Natural killer cell treated with Interleukin-12 subunit alpha and Interleukin-12 subunit beta and Interleukin-15 and Interleukin-18, amount 100 ng/mL, for 72 hours (primary cell): ENCODE results near the gene ELOVL1. TPM values are rescaled to one million over a fixed set of nuclear protein-coding genes. Genes with fewer than 3 reads are reported as not detected.
"Not testable (repeated sequence)": the region's sequence is repeated elsewhere in the genome, so short reads cannot be mapped to it uniquely, and the experiment has no call there.

Experiments
- ATAC-seq, 2 donors: fragments of 150-1000 bp; cut with Tn5 transposase in 1 of 2; sonication (Bioruptor Pico), chemical (Tn5 transposase) in 1 of 2; 2 replicates each; pipeline ENCODE4 v1.10.0; 2021
- DNase-seq: peaks from one replicate; pipeline ENCODE4 v3.0.0; 2022; ENCODE audit warnings: low spot score
- H3K27ac Mint-ChIP-seq, 2 donors: 1 replicate in 1 of 2; 2 replicates in 1 of 2; pipeline ENCODE4 v1.8.0; 2022; ENCODE audit warnings: mixed read lengths in 2 of 2, mild to moderate bottlenecking in 1 of 2, moderate library complexity in 1 of 2
- H3K27me3 Mint-ChIP-seq, 2 donors: 1 replicate in 1 of 2; 2 replicates in 1 of 2; pipeline ENCODE4 v1.8.0; 2022; ENCODE audit warnings: mixed read lengths in 2 of 2
- H3K36me3 Mint-ChIP-seq: one replicate; pipeline ENCODE4 v1.8.0; 2022; ENCODE audit warnings: mixed read lengths
- H3K4me1 Mint-ChIP-seq, 2 donors: 1 replicate in 1 of 2; 2 replicates in 1 of 2; pipeline ENCODE4 v1.8.0; 2022; ENCODE audit warnings: low read depth in 2 of 2, mixed read lengths in 2 of 2, mild to moderate bottlenecking in 1 of 2
- H3K4me3 Mint-ChIP-seq: one replicate; pipeline ENCODE4 v1.8.0; 2022; ENCODE audit warnings: mixed read lengths
- H3K9me3 Mint-ChIP-seq: 2 replicates; pipeline ENCODE4 v1.8.0; 2022; ENCODE audit warnings: mixed read lengths
- total RNA-seq, 2 donors: library from RNA; stranded (reverse); gene quantifications; one replicate each; pipeline ENCODE4 v1.2.3, GENCODE V29; 2022

Gene ELOVL1
- total RNA-seq, 2 donors from 2014 or later = 101 to 108 TPM

DNA sequence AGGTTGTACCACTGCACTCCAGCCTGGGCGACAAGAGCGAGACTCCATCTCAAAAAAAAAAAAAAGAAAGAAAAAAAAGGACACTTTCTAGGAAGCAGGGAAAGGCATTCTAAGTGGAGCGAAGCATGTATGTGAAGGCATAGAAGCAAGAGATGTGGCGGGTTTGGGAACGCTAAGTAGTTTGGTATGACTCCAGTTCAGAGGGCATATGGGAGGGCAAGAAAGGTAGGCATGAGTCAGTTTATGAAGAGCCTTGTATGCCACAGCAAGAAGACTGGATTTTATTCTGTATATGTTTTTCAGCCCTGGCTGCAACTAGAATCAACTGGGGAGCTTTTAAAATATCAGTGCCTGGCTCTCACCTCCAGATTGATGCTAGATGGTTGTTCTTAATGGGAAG, 4.4 kb upstream of the ELOVL1 start:
- no peak for DNase-seq
- Mint-ChIP-seq H3K27ac (no peak overlapping the region), H3K4me1 (peaks cover 14 to 15% of the 10 kb centered on the region in 2 donors), H3K36me3 (no peaks in the 10 kb centered on the region), H3K27me3 (no peaks in the 10 kb centered on the region), H3K4me3 (no peak overlapping the region), H3K9me3 (no peaks in the 10 kb centered on the region)
- no peak for ATAC-seq

- peak overlapping the region; percentile 46 for H3K4me3 Mint-ChIP-seq
- no peaks in the 10 kb centered on the region for H3K36me3 Mint-ChIP-seq
- peaks cover 22 to 23% of the 10 kb centered on the region in 2 donors for H3K4me1 Mint-ChIP-seq
- DNase-seq = no peak
- H3K9me3 Mint-ChIP-seq = no peaks in the 10 kb centered on the region
- peak overlapping the region in 1 of 2 donors; percentile 38 for H3K27ac Mint-ChIP-seq
- ATAC-seq = no peak
- H3K27me3 Mint-ChIP-seq = no peaks in the 10 kb centered on the region
Observed at GRCh38 chr1:43370564-43370963, 2.8 kb upstream of the ELOVL1 start.

DNA sequence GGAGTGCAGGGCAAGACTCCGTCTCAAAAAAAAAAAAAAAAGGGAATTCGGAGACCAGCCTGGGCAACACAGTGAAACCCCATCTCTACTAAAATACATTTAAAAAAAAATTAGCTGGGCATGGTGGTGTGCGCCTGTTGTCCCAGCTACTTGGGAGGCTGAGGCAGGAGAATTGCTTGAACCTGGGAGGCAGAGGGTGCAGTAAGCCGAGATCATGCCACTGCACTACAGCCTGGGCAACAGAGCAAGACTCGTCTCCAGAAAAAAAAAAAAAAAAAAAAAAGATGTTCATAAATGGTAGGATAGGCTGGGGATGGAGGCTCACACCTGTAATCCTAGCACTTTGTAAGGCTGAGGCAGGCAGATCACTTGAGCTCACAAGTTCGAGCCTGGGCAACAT, 2.0 kb upstream of the ELOVL1 start:
- not testable (repeated sequence) for H3K36me3 Mint-ChIP-seq, H3K9me3 Mint-ChIP-seq, H3K27me3 Mint-ChIP-seq, H3K27ac Mint-ChIP-seq, H3K4me3 Mint-ChIP-seq, ATAC-seq, DNase-seq
- peaks cover 30% of the 10 kb centered on the region in 2 donors for H3K4me1 Mint-ChIP-seq

- Mint-ChIP-seq H3K4me3 (peak overlapping the region; percentile 94), H3K27me3 (no peaks in the 10 kb centered on the region), H3K36me3 (peaks cover 7% of the 10 kb centered on the region), H3K9me3 (no peaks in the 10 kb centered on the region), H3K27ac (peak overlapping the region; percentile 84 to 88), H3K4me1 (peaks cover 40 to 42% of the 10 kb centered on the region in 2 donors)
- DNase-seq (no peak), ATAC-seq (no peak)
Observed at GRCh38 chr1:43368646-43369020, 822 bp upstream of the ELOVL1 start.

DNA sequence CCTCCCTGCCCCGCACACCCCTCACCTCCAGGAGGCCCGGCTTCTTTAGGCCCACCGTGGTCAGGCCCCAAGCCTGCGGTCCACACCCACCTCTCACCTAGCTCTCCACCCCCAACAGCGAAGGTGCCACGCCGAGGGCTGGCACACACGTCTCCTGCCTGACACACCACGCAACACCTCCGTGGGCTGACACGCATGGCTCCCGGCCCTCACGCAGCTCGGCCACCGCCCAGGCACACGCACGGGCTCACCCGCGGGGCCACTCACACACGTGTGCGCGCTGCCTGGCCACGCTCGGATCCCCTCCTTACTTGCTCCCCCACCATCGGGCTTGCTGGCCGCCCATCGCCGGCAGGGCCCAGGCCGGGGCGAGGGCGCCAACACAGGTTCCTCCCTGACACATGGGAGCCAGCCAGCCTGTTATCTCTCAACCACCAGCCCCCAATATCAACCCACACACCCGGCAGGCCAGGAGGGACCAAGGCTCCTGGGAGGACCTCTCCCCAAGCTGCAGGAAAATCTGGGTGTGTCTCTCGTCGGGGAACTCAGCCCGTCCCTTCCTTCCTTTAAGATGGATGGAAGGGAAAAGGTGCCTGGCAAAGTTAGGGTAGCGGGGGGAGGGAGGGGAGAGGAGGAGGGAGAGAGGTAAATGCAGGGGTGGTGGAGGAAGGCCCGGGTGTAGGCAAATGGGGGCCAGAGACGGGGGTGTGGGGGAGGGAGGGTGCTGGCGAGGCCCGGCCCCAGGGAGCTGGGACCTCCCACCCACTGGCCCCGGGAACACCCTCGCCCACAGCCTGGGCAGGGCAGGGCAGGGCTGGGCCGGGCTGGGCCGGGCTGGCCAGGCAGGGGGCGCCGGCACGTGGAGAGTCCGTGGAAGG, 546 bp downstream of the ELOVL1 start:
- H3K4me1 Mint-ChIP-seq = peaks cover 43 to 48% of the 10 kb centered on the region in 2 donors
- no peaks in the 10 kb centered on the region for H3K9me3 Mint-ChIP-seq
- peak overlapping the region; percentile 94 for H3K4me3 Mint-ChIP-seq
- no peaks in the 10 kb centered on the region for H3K27me3 Mint-ChIP-seq
- ATAC-seq = peak; percentile 77 to 85
- DNase-seq = no peak
- H3K27ac Mint-ChIP-seq = peak overlapping the region; percentile 80 to 84
- peaks cover 11% of the 10 kb centered on the region for H3K36me3 Mint-ChIP-seq

DNA sequence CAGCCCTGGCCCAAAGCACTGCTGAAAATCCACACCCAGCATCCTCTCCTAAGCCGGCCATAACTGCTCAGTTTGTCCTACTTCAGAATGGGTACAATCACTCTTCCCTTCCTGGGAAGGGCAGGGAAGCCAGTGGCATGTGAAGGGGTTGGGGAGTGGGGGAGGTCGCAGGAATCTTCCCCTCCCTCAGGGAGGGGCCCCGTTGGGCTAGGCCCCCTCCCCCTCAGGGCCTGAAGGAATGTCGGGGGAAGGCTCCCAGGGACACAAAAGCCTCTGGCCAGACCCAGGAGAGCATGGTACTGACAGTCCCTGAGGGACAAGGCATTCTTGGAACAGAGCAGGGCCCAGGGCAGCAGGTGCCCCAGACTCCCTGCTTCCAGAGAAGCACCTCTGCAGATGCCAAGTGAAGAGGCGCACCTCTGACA, 1.2 kb downstream of the ELOVL1 start:
- peaks cover 17% of the 10 kb centered on the region for H3K36me3 Mint-ChIP-seq
- ATAC-seq (no peak), DNase-seq (no peak)
- H3K4me1 Mint-ChIP-seq = peaks cover 49 to 54% of the 10 kb centered on the region in 2 donors
- H3K27me3 Mint-ChIP-seq = no peaks in the 10 kb centered on the region
- peak overlapping the region; percentile 94 for H3K4me3 Mint-ChIP-seq
- peak overlapping the region; percentile 80 to 84 for H3K27ac Mint-ChIP-seq
- no peaks in the 10 kb centered on the region for H3K9me3 Mint-ChIP-seq

DNA sequence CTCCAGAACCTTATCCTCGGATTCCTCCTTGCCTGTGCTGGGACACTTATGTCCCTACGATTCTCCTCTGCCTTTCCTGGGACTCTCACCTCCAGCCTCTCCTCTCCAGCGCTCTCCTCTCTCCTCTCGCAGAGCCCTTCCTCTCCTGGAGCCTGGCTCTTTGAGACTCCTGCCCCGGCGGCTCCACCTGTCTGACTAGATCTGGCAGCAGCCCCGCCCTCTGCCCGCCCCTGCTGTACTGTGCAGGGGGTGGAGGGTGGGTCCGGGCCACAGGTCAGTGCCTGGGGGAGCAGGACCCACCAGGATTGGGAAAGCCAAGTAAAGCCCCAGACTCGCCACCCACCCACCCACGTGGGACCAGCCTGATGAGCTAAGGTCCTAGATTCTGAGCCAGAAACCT, 1.6 kb downstream of the ELOVL1 start:
- H3K27me3 Mint-ChIP-seq = no peaks in the 10 kb centered on the region
- H3K4me1 Mint-ChIP-seq = peaks cover 54 to 59% of the 10 kb centered on the region in 2 donors
- H3K36me3 Mint-ChIP-seq = peaks cover 21% of the 10 kb centered on the region
- ATAC-seq = no peak
- peak overlapping the region; percentile 76 to 84 for H3K27ac Mint-ChIP-seq
- peak overlapping the region; percentile 94 for H3K4me3 Mint-ChIP-seq
- no peaks in the 10 kb centered on the region for H3K9me3 Mint-ChIP-seq
- DNase-seq = no peak

DNA sequence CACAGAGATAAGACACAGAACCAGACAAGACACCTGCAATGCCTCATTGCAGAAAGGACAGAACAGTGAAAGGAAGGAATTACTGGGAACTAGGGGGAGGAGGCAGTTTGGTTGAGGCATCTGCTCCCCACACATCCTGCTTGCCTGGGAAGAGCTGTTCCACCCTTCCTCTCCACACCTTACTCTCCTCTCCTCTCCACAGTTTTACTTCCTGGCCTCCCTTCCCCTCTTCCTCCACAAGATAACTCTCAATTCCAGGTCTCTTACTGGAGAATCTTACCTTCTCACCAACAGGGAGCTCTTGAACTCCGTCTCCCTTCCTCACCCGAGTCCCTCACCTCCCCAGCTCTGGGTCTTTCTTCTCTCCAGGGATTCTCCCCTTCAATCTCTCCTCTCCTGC, 2.1 kb downstream of the ELOVL1 start:
- H3K36me3 Mint-ChIP-seq = peaks cover 22% of the 10 kb centered on the region
- peaks cover 54 to 58% of the 10 kb centered on the region in 2 donors for H3K4me1 Mint-ChIP-seq
- no peaks in the 10 kb centered on the region for H3K27me3 Mint-ChIP-seq
- ATAC-seq = no peak
- no peaks in the 10 kb centered on the region for H3K9me3 Mint-ChIP-seq
- peak overlapping the region; percentile 94 for H3K4me3 Mint-ChIP-seq
- no peak for DNase-seq
- H3K27ac Mint-ChIP-seq = peak overlapping the region; percentile 76 to 84

GRCh38 chr1:43363935-43364525, 3.8 kb downstream of the ELOVL1 start:
- Mint-ChIP-seq H3K4me1 (peaks cover 60 to 66% of the 10 kb centered on the region in 2 donors), H3K4me3 (no peak overlapping the region)

GRCh38 chr1:43363283-43363934, 4.4 kb downstream of the ELOVL1 start:
- Mint-ChIP-seq H3K27ac (peak overlapping the region; percentile 76 to 84), H3K36me3 (peaks cover 22% of the 10 kb centered on the region)

More at GRCh38 chr1:43363935-43364525, 3.8 kb downstream of the ELOVL1 start:
- Mint-ChIP-seq H3K36me3 (peaks cover 22% of the 10 kb centered on the region), H3K9me3 (no peaks in the 10 kb centered on the region), H3K27me3 (no peaks in the 10 kb centered on the region), H3K27ac (peak overlapping the region; percentile 76 to 84)
- ATAC-seq (no peak), DNase-seq (no peak)

GRCh38 chr1:43360616-43361015, 7.2 kb downstream of the ELOVL1 start:
- Mint-ChIP-seq H3K4me1 (peaks cover 47 to 59% of the 10 kb centered on the region in 2 donors), H3K9me3 (no peaks in the 10 kb centered on the region), H3K36me3 (peaks cover 22% of the 10 kb centered on the region), H3K27ac (peak overlapping the region; percentile 15 to 70), H3K27me3 (no peaks in the 10 kb centered on the region), H3K4me3 (peak overlapping the region; percentile 97)
- DNase-seq (no peak), ATAC-seq (no peak)

More at GRCh38 chr1:43363283-43363934, 4.4 kb downstream of the ELOVL1 start:
- Mint-ChIP-seq H3K27me3 (no peaks in the 10 kb centered on the region), H3K4me3 (no peak overlapping the region), H3K9me3 (no peaks in the 10 kb centered on the region), H3K4me1 (peaks cover 57 to 62% of the 10 kb centered on the region in 2 donors)
- DNase-seq (no peak), ATAC-seq (no peak)

- H3K36me3 Mint-ChIP-seq = peaks cover 22% of the 10 kb centered on the region
- H3K4me1 Mint-ChIP-seq = peaks cover 37 to 50% of the 10 kb centered on the region in 2 donors
- ATAC-seq = no peak
- H3K27ac Mint-ChIP-seq = peak overlapping the region; percentile 70 to 78
- peak overlapping the region; percentile 97 for H3K4me3 Mint-ChIP-seq
- no peak for DNase-seq
- H3K27me3 Mint-ChIP-seq = no peaks in the 10 kb centered on the region
- H3K9me3 Mint-ChIP-seq = no peaks in the 10 kb centered on the region
Observed at GRCh38 chr1:43359696-43360095, 8.1 kb downstream of the ELOVL1 start.

DNA sequence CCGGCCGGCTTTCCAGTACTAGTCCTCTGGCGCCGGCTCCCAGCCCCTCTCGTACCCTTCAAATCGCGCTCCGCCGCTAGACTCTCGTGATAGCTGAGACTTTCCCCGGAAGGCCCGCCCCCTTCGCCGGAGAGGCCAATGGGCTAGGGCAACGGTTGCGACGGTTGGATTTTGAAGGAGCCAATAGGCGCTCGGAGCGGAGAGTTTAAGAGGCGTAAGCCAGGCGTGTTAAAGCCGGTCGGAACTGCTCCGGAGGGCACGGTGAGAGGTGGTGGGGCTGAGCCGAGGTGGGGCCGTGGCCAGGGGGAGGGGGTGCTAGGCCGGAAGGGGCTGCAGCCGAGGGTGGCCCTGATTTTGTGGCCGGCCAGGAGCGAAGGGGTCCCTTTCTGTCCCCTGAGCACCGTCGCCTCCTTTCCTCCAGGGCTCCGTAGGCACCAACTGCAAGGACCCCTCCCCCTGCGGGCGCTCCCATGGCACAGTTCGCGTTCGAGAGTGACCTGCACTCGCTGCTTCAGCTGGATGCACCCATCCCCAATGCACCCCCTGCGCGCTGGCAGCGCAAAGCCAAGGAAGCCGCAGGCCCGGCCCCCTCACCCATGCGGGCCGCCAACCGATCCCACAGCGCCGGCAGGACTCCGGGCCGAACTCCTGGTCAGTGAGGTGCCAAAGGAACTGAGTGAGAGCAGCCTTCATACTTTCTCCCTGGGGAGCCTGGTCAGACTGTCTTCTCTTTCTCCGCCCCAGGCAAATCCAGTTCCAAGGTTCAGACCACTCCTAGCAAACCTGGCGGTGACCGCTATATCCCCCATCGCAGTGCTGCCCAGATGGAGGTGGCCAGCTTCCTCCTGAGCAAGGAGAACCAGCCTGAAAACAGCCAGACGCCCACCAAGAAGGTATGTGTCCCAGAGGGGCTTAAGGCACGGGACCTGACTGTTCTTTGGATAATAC, 8.8 kb downstream of the ELOVL1 start, which contains the start of gene CDC20:
TSS of gene CDC20 (plus strand) at position 236 of the 948 bp plus-strand sequence. CDS start at position 471, 235 bp downstream.
- Mint-ChIP-seq H3K9me3 (no peaks in the 10 kb centered on the region), H3K4me3 (peak within 1 kb of the TSS; percentile 97), H3K36me3 (peaks cover 18% of the 10 kb centered on the region), H3K27ac (peak within 1 kb of the TSS; percentile 70 to 92), H3K4me1 (peaks cover 32 to 43% of the 10 kb centered on the region in 2 donors), H3K27me3 (no peaks in the 10 kb centered on the region)
- DNase-seq (peak; percentile 98), ATAC-seq (peak; percentile 98 to 99)
